GM21447 (cell line): ENCODE results near the gene TAT.
"Not testable (repeated sequence)": the region's sequence is repeated elsewhere in the genome, so short reads cannot be mapped to it uniquely, and the experiment has no call there.

Experiments
- ATAC-seq: cut with Tn5 transposase; IDR thresholded peaks from one replicate; pipeline ENCODE4 v1.9.1; 2021; ENCODE audit not compliant: unreplicated experiment

Gene TAT

GRCh38 chr16:71576971-71577370 is at the start of gene TAT:
Gene TAT (minus strand): TSS chr16:71577092. CDS start chr16:71576415, 677 bp downstream.
- ATAC-seq = no peak

- no peak for ATAC-seq
These were observed 49.3 kb upstream of the TAT start, which contains the start of gene MARVELD3 for GRCh38 chr16:71626018-71626857. Gene MARVELD3 (plus strand): TSS chr16:71626184. CDS start chr16:71626230, 46 bp downstream.

GRCh38 chr16:71625113-71625850 is 48.4 kb upstream of the TAT start:
- no peak for ATAC-seq

GRCh38 chr16:71623597-71623996 is 46.7 kb upstream of the TAT start:
- no peak for ATAC-seq

GRCh38 chr16:71622088-71622487 is 45.2 kb upstream of the TAT start:
- no peak for ATAC-seq

- no peak for ATAC-seq
These were observed 41.5 kb upstream of the TAT start for GRCh38 chr16:71618429-71618828.

- not testable (repeated sequence) for ATAC-seq
These were observed 38.1 kb upstream of the TAT start for GRCh38 chr16:71614956-71615355.

GRCh38 chr16:71610936-71611871 is 34.3 kb upstream of the TAT start:
- no peak for ATAC-seq

- ATAC-seq = no peak
These were observed 33.6 kb upstream of the TAT start for GRCh38 chr16:71610447-71610846.

- no peak for ATAC-seq
These were observed 32.2 kb upstream of the TAT start for GRCh38 chr16:71609066-71609465.

GRCh38 chr16:71600822-71601221 is 23.9 kb upstream of the TAT start:
- ATAC-seq = no peak

GRCh38 chr16:71598426-71598825 is 21.5 kb upstream of the TAT start:
- ATAC-seq = not testable (repeated sequence)

- not testable (repeated sequence) for ATAC-seq
These were observed 18.5 kb upstream of the TAT start for GRCh38 chr16:71595340-71595826.

- no peak for ATAC-seq
These were observed 17.2 kb upstream of the TAT start for GRCh38 chr16:71594000-71594646.

- ATAC-seq = no peak
These were observed 16.4 kb upstream of the TAT start for GRCh38 chr16:71593048-71593999.

- ATAC-seq = no peak
These were observed 15.0 kb upstream of the TAT start for GRCh38 chr16:71591917-71592316.

- ATAC-seq = no peak
These were observed 13.7 kb upstream of the TAT start for GRCh38 chr16:71590584-71590983.

- ATAC-seq = not testable (repeated sequence)
These were observed 13.2 kb upstream of the TAT start for GRCh38 chr16:71590071-71590470.

GRCh38 chr16:71589334-71589733 is 12.4 kb upstream of the TAT start:
- ATAC-seq = not testable (repeated sequence)
